H1 (cell line): ENCODE data around the gene TRMT13.

Experiments
- EP300 ChIP-seq, 2 experiments: IDR thresholded peaks; 1 replicate in 1 of 2; 2 replicates in 1 of 2; pipeline ENCODE4 v1.6.1; 2011 to 2012; ENCODE audit warnings: low read depth in 2 of 2, low read length in 2 of 2, mild to moderate bottlenecking in 2 of 2, borderline replicate concordance in 1 of 2, inconsistent platforms in 1 of 2, moderate library complexity in 1 of 2
- GABPA ChIP-seq: IDR thresholded peaks from 2 replicates; pipeline ENCODE4 v1.6.1; 2011; ENCODE audit warnings: mild to moderate bottlenecking, low read length, moderate library complexity, borderline replicate concordance; ENCODE audit not compliant: insufficient read depth
- SP1 ChIP-seq: IDR thresholded peaks from 2 replicates; pipeline ENCODE4 v1.6.1; 2011; ENCODE audit warnings: low read depth, low read length
- TCF12 ChIP-seq: IDR thresholded peaks from 2 replicates; pipeline ENCODE4 v1.6.1; 2011; ENCODE audit warnings: low read depth, mild to moderate bottlenecking, low read length

DNA sequence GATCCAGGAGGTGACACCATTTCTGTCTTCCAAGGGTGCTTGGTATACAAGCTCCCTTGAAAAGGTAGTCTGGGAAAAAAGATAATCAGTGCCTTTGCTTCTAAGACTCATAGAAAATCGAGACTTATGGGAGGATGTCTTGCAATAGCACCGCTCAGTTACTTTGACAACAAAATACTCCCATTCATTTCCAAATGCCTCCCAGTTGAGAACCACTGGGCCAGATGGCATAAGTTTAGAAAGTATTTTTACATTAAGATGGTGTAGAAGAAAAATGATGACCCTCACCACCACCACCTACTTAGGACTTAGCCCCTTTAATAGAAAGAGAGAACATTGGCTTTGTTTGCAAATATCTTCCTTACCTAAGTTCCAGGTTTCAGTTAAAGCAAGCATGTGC, 4.6 kb downstream of the TRMT13 start:
- no peak for TF ChIP-seq EP300 (IDR thresholded peaks at IDR 0.05; ENCODE audit: borderline replicate concordance in 1 of 2, low read depth in 2 of 2, low read length in 2 of 2)
- no peak for TF ChIP-seq GABPA
- no peak for TF ChIP-seq SP1
- TF ChIP-seq TCF12: no peak
